Measurements from ENCODE around the gene ZFYVE28. TPM values are rescaled to one million over a fixed set of nuclear protein-coding genes. Genes with fewer than 3 reads are reported as not detected.

The ZFYVE28 gene
- total and polyA plus RNA-seq, 7 donors = 1.7 to 7.7 (median 3.4) TPM

GRCh38 chr4:2241410-2242353 lies 176.8 kb downstream of the ZFYVE28 start, which contains the start of the genes HAUS3 and POLN:
TSS of gene HAUS3 (minus strand) at chr4:2242121. CDS start at chr4:2240946, 1,175 bp downstream.
TSS of gene POLN (minus strand) at chr4:2242121. CDS start at chr4:2229231, 12,890 bp downstream.
- H3K4me3 ChIP-seq = peak within 1 kb of the TSS; percentile 93
- ATAC-seq = peak; percentile 97 to 99 (median 98)
- intact Hi-C loops (cut with DNase I) = loop anchor here in 1 of 2 donors (2.0 to 5.0 kb wide), 2 partner anchors 19 to 176 kb away; partner anchors contain the start of genes CFAP99 and ZFYVE28
- H3K27ac ChIP-seq = peak within 1 kb of the TSS; percentile 70
- H3K36me3 ChIP-seq (ENCODE audit: insufficient read depth in 1 of 2, low read depth in 1 of 2) = peaks cover 0 to 31% of the 10 kb centered on the region in 2 donors
- 0 to 1% (median 0%) methylated on average over 71 to 88 of the region's 88 CpGs for WGBS, 3 donors
- TF ChIP-seq CTCF (IDR thresholded peaks at IDR 0.05) = no peak
- peak; percentile 98 to 100 for DNase-seq
- H3K9me3 ChIP-seq = no peaks in the 10 kb centered on the region
- H3K27me3 ChIP-seq (ENCODE audit: insufficient read depth in 3 of 3, low read length in 2 of 3) = no peaks in the 10 kb centered on the region
- peaks cover 45% of the 10 kb centered on the region for H3K4me1 ChIP-seq

- peak overlapping the region; percentile 93 for H3K4me3 ChIP-seq
- no peak for TF ChIP-seq CTCF (IDR thresholded peaks at IDR 0.05)
- ATAC-seq (no peak), DNase-seq (no peak)
- H3K27me3 ChIP-seq (ENCODE audit: insufficient read depth in 3 of 3, low read length in 2 of 3) = no peaks in the 10 kb centered on the region
- WGBS, 3 donors = 8 to 12% (median 12%) methylated on average over 7 of the region's 7 CpGs
- H3K9me3 ChIP-seq = no peaks in the 10 kb centered on the region
- H3K4me1 ChIP-seq = peaks cover 45% of the 10 kb centered on the region
- H3K36me3 ChIP-seq (ENCODE audit: insufficient read depth in 1 of 2, low read depth in 1 of 2) = peaks cover 0 to 37% of the 10 kb centered on the region in 2 donors
- intact Hi-C loops (cut with DNase I) = loop anchor here in 1 of 2 donors (5.0 kb wide), 1 partner anchor 176 kb away; the partner anchor contains the start of genes CFAP99 and ZFYVE28
- H3K27ac ChIP-seq = peak overlapping the region; percentile 70
Measured at GRCh38 chr4:2241003-2241402, 177.4 kb downstream of the ZFYVE28 start.

GRCh38 chr4:2236944-2237666 lies 181.3 kb downstream of the ZFYVE28 start:
- Histone ChIP-seq H3K4me1 (peaks cover 32% of the 10 kb centered on the region), H3K4me3 (no peak overlapping the region), H3K27me3 (ENCODE audit: insufficient read depth in 3 of 3, low read length in 2 of 3) (no peaks in the 10 kb centered on the region), H3K27ac (no peak overlapping the region), H3K36me3 (ENCODE audit: insufficient read depth in 1 of 2, low read depth in 1 of 2) (peaks cover 0 to 64% of the 10 kb centered on the region in 2 donors), H3K9me3 (no peaks in the 10 kb centered on the region)
- WGBS, 3 donors = 59 to 65% (median 64%) methylated on average over 3 of the region's 3 CpGs
- ATAC-seq (no peak), DNase-seq (no peak)
- no peak for TF ChIP-seq CTCF (IDR thresholded peaks at IDR 0.05)
- intact Hi-C loops (cut with DNase I) = no loop called here

- Histone ChIP-seq H3K27me3 (ENCODE audit: insufficient read depth in 3 of 3, low read length in 2 of 3) (no peaks in the 10 kb centered on the region), H3K4me3 (no peak overlapping the region), H3K9me3 (no peaks in the 10 kb centered on the region), H3K4me1 (no peaks in the 10 kb centered on the region), H3K27ac (no peak overlapping the region), H3K36me3 (ENCODE audit: insufficient read depth in 1 of 2, low read depth in 1 of 2) (peaks cover 0 to 44% of the 10 kb centered on the region in 2 donors)
- WGBS, 3 donors = 98 to 99% (median 98%) methylated on average over 6 of the region's 6 CpGs
- DNase-seq = no peak
- intact Hi-C loops (cut with DNase I) = no loop called here
- no peak for ATAC-seq
- TF ChIP-seq CTCF (IDR thresholded peaks at IDR 0.05) = no peak
Measured at GRCh38 chr4:2231082-2231481, 187.4 kb downstream of the ZFYVE28 start.

Data from psoas muscle (tissue), 8 donors.